IMR-90 (cell line): ENCODE measurements around the gene HRH4.

ENCODE experiments used
- POLR2A ChIP-seq: IDR thresholded peaks from 2 replicates; pipeline ENCODE4 v1.6.1; 2012; ENCODE audit warnings: mild to moderate bottlenecking, low read depth, low read length
- RAD21 ChIP-seq: IDR thresholded peaks from 2 replicates; pipeline ENCODE4 v1.6.1; 2012; ENCODE audit warnings: low read length, improper control_type of control experiment
- TF ChIP-seq, protein P1 (sequence below): conservative IDR thresholded peaks from 2 replicates; pipeline ENCODE4 v1.5.1; 2012; ENCODE audit warnings: mild to moderate bottlenecking, low read depth, low read length, improper control_type of control experiment
- TF ChIP-seq, protein P2 (sequence below): fragments of 150-350 bp; IDR thresholded peaks from 2 replicates; pipeline ENCODE4 v1.6.1; 2017; ENCODE audit warnings: mild to moderate bottlenecking, antibody characterized with exemption, low read length, low read depth
- TF ChIP-seq, protein P3 (sequence below): fragments of 150-350 bp; IDR thresholded peaks from 2 replicates; pipeline ENCODE4 v1.6.1; 2016; ENCODE audit warnings: low read depth, mild to moderate bottlenecking, low read length, moderate library complexity, borderline replicate concordance

DNA sequence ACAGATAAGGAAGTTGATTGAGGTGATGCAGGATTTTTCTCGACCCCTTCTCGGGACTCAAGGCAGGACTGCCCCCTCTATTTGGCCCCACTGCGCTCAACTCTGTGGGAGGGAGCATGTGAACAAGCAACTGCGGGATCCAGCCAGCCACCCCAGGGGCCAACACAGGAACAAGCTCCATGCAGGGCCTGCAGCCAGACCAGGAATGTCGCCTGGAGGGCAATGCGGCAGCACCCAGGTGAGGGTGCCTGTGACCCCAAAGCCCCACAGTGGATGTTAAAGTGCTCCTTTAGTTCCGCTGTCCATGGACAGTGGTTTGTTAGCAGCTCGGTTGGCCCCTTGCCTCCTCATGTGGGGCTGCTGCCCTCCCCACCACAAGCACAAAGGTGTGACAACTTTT lies 57.1 kb downstream of the HRH4 start:
- TF ChIP-seq POLR2A (no peak), RAD21 (no peak)
- TF ChIP-seq, protein P1, sequence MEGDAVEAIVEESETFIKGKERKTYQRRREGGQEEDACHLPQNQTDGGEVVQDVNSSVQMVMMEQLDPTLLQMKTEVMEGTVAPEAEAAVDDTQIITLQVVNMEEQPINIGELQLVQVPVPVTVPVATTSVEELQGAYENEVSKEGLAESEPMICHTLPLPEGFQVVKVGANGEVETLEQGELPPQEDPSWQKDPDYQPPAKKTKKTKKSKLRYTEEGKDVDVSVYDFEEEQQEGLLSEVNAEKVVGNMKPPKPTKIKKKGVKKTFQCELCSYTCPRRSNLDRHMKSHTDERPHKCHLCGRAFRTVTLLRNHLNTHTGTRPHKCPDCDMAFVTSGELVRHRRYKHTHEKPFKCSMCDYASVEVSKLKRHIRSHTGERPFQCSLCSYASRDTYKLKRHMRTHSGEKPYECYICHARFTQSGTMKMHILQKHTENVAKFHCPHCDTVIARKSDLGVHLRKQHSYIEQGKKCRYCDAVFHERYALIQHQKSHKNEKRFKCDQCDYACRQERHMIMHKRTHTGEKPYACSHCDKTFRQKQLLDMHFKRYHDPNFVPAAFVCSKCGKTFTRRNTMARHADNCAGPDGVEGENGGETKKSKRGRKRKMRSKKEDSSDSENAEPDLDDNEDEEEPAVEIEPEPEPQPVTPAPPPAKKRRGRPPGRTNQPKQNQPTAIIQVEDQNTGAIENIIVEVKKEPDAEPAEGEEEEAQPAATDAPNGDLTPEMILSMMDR = no peak
- TF ChIP-seq, protein P2, sequence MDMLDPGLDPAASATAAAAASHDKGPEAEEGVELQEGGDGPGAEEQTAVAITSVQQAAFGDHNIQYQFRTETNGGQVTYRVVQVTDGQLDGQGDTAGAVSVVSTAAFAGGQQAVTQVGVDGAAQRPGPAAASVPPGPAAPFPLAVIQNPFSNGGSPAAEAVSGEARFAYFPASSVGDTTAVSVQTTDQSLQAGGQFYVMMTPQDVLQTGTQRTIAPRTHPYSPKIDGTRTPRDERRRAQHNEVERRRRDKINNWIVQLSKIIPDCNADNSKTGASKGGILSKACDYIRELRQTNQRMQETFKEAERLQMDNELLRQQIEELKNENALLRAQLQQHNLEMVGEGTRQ = no peak
- TF ChIP-seq, protein P3, sequence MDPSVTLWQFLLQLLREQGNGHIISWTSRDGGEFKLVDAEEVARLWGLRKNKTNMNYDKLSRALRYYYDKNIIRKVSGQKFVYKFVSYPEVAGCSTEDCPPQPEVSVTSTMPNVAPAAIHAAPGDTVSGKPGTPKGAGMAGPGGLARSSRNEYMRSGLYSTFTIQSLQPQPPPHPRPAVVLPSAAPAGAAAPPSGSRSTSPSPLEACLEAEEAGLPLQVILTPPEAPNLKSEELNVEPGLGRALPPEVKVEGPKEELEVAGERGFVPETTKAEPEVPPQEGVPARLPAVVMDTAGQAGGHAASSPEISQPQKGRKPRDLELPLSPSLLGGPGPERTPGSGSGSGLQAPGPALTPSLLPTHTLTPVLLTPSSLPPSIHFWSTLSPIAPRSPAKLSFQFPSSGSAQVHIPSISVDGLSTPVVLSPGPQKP = no peak
